ENCODE data around the gene WEE2.

GRCh38 chr7:141659501-141659900, 48.7 kb upstream of the WEE2 start:
- TF ChIP-seq CTCF (IDR thresholded peaks at IDR 0.05; ENCODE audit: borderline replicate concordance, extremely low read depth, low read length, poor library complexity, severe bottlenecking), result no peak
- no peak for TF ChIP-seq EZH2 (IDR thresholded peaks at IDR 0.05; ENCODE audit: borderline replicate concordance, low read depth, low read length, severe bottlenecking)

All from DND-41 (cell line).